ENCODE data around the gene ADGRG1.
"Not testable (repeated sequence)": the region's sequence is repeated elsewhere in the genome, so short reads cannot be mapped to it uniquely, and the experiment has no call there.

ADGRG1 gene

GRCh38 chr16:57668630-57669475, 40.4 kb downstream of the ADGRG1 start:
- no peak for TF ChIP-seq CTCF (IDR thresholded peaks at IDR 0.05; ENCODE audit: insufficient read depth, missing control alignments)
- no peak for FAIRE-seq
- DNase-seq (ENCODE audit: insufficient read length, low spot score) = no peak

GRCh38 chr16:57669476-57670162, 41.2 kb downstream of the ADGRG1 start:
- DNase-seq (ENCODE audit: insufficient read length, low spot score) (no peak), FAIRE-seq (no peak)
- no peak for TF ChIP-seq CTCF (IDR thresholded peaks at IDR 0.05; ENCODE audit: insufficient read depth, missing control alignments)

DNA sequence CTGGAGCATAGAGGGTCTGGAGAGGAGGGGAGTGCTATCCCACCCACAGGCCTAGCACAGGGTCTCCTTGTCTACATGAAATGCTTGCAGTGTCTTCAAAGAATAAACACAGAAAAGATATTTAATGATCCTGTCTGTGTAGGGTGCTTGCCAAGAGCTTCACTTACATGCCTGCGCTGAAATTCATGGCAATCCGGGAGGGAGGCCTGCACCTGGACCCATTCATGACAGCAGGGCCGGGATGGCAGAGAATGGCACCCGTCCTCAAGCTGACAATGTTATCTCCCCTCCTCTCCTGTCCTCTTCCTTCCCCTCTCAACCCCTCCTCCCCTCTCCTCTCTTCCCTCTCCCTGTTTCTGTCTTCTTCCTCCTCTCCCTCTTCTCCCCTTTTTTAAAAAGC, 41.8 kb downstream of the ADGRG1 start:
- no peak for DNase-seq (ENCODE audit: insufficient read length, low spot score)
- no peak for FAIRE-seq

GRCh38 chr16:57671451-57671850, 43.0 kb downstream of the ADGRG1 start:
- not testable (repeated sequence) for DNase-seq (ENCODE audit: insufficient read length, low spot score); FAIRE-seq

More for the DNA sequence above, 41.8 kb downstream of the ADGRG1 start:
- TF ChIP-seq CTCF (IDR thresholded peaks at IDR 0.05; ENCODE audit: insufficient read depth, missing control alignments) = no peak

- DNase-seq (ENCODE audit: insufficient read length, low spot score) (no peak), FAIRE-seq (no peak)
- no peak for TF ChIP-seq CTCF (IDR thresholded peaks at IDR 0.05; ENCODE audit: insufficient read depth, missing control alignments)
Measured at GRCh38 chr16:57672416-57672815, 44.0 kb downstream of the ADGRG1 start.

DNA sequence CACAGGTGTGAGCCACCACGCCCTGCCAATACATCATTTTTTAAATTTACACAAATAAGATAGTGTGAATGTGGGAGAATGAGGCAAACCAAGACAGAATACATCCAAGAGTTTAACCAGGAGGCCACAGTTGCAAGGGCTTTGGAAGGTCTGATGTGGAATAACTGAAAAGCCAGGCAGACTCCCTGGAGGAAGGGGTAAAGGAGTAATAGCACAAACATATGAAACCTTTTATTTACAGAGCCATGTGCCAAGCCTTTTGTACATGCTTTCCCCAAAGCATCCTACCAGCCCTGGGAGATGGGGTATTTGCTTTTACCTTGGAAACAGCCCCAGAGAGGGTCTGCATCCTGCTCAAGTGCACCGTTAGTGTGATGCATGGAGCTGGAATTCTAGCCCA, 44.4 kb downstream of the ADGRG1 start:
- no peak for TF ChIP-seq CTCF (IDR thresholded peaks at IDR 0.05; ENCODE audit: insufficient read depth, missing control alignments)
- DNase-seq (ENCODE audit: insufficient read length, low spot score) (no peak), FAIRE-seq (no peak)

DNA sequence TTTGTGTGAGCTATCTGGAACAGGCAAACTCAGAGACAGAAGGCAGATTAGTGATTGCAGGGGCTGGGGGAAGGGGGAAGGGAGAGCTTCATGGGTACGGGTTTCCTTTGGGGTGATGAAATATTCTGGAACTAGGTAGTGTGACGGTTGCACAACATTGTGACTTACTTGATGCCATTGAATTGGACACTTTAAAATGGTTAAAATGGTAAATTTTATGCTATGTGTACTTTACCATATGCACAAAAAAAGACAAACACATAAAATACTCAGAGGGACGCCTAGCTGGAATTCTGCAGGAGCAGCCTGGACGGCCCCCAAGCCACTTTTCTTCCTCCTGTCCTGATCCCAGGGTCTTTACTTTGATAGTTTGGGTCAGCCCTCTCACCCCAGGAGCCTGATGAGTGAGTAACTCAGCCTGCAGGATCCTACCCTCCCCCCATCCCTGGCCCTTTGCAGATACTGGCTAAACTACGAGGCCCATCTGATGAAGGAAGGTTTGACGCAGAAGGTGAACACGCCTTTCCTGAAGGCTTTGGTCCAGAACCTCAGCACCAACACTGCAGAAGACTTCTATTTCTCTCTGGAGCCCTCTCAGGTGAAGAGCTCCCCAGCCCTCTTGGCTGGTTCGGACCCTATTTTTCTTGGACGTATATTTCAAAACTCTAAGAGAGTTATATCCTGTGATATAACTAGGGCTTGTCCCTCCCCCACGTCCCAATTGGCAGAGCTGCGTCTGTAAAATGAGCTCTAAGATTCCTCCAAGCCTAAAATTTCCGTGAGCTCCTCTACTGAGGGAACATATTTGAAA, 47.5 kb downstream of the ADGRG1 start:
- FAIRE-seq = no peak
- no peak for TF ChIP-seq CTCF (IDR thresholded peaks at IDR 0.05; ENCODE audit: insufficient read depth, missing control alignments)
- DNase-seq (ENCODE audit: insufficient read length, low spot score) = no peak

All from D721Med (cell line).